ENCODE results near the gene TAP2.

DNA sequence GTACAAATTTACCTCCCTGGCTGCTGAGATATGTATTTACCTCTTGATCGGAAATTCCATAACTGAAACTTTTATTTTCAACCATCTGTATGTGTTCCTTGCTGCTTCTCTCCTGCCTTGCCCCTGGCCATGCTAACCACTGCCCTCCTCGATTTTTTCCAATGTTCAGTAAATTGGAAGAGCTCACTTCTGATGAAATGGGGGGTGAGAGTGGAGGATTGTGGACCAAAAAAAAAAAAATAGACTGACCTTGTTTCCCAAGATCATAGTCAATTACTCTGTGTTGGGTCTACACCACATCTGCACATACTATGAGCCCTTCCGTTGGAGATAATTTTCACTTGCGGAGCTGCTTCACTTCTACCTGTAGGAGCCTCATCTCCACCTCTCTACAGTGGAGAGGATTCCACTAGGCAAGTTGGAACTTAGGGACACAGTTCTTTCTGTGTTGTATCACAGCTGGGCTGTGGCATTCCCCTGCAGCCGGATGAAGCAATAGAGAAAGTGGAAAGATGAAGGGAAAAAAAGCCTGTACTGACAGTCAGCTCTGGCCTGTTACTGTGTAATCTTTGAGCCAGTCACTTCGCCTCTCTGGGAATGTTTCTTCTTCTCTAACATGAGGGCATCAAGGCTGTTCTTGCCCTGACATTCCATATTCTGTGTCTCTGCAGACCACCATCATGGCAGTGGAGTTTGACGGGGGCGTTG, 17.1 kb upstream of the TAP2 start:
- TF ChIP-seq EZH2phosphoT487 (IDR thresholded peaks at IDR 0.05; ENCODE audit: insufficient read depth, low read depth), result no peak
- no peak for TF ChIP-seq EZH2 (IDR thresholded peaks at IDR 0.05; ENCODE audit: insufficient read depth, poor library complexity, severe bottlenecking)

All from GM23248 (cell line).